CMK (cell line): ENCODE results near the gene BTBD1.
"Not testable (repeated sequence)": the region's sequence is repeated elsewhere in the genome, so short reads cannot be mapped to it uniquely, and the experiment has no call there.

ENCODE experiments used
- DNase-seq: peaks from one replicate; pipeline ENCODE4 v3.0.0-alpha.2; 2010; ENCODE audit warnings: low read depth

Gene BTBD1

GRCh38 chr15:83094583-83094982 is 27.5 kb upstream of the BTBD1 start:
- no peak for DNase-seq

DNA sequence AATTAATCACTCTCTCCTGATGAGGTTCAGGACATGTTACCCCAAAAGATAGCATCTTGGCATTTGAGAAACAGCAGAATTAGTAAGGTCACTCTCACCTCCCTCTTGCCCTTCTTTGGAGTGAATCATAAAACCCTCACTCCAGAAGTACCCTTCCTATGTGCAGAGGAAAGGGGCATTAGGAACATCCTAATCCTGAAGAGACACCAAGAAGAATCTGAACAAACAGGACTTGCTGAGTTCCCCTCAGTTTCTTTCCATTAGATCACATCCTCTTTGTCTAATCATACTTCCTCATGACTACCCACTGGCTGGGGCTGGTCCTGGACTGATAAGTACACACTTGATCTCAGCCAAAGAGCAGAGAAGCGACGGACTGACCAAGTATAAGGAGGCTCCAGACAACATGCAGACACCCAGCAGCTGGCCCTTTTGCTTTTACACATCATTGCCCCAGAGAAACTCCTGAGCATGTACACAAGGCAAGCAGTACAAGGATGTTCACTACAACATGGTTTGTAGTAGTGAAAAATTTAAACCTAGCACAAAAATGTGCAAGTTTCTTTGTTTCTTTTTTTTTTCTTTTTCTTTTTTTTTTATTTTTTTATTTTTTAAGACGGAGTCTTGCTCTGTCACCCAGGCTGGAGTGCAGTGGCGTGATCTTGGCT is 25.4 kb upstream of the BTBD1 start:
- DNase-seq = peak; percentile 79

GRCh38 chr15:83091965-83092308 is 24.9 kb upstream of the BTBD1 start:
- not testable (repeated sequence) for DNase-seq

DNA sequence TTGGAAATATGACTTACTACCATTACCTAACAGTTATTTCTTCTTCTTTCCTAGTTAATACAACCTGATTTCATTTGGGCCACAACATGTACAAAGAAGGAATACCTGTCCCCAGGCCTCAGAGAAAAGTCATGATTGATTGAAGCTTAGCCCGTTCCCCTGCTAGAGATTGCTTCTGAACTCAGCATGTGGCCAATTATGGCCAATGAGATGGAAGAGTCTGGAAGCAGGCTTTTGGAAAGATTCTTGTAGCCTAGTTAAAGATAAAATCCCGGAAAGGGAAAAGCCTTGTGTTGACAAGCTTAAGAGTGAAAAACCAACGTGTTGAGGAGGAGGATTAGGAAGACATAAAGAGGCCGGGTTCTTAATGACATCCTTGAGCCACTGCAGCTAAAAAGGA is 23.4 kb upstream of the BTBD1 start:
- DNase-seq = no peak

GRCh38 chr15:83088876-83089275 is 21.8 kb upstream of the BTBD1 start:
- DNase-seq = no peak

DNA sequence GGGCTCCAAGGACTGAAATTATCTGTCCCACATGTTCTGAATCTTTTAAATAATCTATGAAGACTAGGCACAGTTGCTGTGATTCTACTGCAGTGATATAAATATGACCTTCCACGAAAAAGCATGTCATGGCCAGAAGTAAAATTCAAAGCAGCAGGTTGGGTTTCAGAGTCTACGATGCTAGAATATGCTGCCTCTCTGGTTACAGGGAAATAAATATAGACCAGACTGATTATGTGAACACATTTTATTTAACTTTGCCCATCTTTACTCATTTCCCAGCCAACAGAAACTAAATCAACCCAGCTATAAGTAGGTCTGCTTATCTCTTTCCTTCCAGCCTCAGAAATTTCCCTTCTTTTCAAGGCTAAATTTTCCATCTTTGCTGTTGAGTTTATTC is 20.5 kb upstream of the BTBD1 start:
- DNase-seq = no peak

DNA sequence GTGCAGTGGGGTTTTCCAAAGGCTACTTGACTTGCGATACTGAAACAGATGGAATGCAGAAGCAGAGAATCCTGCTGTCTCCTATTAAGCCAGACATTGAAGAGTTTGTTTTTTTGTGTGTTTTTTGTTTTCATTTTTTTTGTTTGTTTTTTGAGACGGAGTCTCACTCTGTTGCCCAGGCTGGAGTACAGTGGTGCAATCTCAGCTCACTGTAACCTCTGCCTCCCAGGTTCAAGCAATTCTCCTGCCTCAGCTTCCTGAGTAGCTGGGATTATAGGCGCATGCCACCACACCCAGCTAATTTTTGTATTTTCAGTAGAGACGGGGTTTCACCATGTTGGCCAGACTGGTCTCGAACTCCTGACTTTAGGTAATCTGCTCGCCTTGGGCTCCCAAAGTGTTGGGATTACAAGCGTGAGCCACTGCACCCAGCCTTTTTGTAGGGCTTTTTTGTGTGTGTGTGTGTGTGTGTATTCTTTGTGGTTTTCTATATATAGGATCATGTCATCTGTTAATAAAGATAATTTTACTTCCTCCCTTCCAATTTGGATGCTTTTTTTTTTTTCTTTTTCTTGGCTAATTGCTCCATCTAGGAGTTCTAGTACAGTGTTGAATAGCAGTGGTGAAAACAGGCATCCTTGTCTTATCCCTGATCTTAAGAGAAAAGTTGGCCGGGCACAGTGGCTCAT is 19.0 kb upstream of the BTBD1 start:
- not testable (repeated sequence) for DNase-seq

GRCh38 chr15:83085461-83085860 is 18.4 kb upstream of the BTBD1 start:
- not testable (repeated sequence) for DNase-seq

DNA sequence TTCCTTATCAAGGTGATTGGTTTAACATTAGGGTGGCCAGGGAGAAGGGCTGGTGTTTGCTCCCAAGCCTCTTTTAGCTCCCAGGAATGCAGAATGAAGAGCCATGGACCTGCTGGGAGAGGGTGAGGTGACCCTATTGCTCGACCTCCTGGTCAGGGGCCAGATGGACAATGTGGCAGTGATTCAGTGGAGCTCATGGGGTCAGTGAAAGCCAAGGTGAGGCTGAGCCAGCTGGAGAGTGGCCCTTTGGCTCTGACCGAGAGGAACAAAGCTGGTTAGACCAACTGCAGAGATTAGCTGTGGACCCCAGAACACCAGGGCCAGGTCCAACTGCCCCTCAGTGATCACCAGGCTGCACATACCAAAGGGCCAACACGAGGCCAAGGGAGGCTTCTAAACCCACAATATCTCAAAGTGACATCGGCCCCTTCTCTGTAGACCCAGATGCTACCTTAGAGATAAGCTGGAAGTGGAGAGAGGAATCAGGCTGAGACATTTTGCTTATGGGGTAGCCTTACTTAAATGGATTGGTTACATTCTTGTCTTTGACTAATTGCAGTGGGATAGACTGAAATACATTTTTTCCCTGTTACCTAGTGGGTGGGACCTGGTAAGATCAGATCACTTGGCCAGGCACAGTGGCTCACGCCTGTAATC is 15.8 kb upstream of the BTBD1 start:
- no peak for DNase-seq

DNA sequence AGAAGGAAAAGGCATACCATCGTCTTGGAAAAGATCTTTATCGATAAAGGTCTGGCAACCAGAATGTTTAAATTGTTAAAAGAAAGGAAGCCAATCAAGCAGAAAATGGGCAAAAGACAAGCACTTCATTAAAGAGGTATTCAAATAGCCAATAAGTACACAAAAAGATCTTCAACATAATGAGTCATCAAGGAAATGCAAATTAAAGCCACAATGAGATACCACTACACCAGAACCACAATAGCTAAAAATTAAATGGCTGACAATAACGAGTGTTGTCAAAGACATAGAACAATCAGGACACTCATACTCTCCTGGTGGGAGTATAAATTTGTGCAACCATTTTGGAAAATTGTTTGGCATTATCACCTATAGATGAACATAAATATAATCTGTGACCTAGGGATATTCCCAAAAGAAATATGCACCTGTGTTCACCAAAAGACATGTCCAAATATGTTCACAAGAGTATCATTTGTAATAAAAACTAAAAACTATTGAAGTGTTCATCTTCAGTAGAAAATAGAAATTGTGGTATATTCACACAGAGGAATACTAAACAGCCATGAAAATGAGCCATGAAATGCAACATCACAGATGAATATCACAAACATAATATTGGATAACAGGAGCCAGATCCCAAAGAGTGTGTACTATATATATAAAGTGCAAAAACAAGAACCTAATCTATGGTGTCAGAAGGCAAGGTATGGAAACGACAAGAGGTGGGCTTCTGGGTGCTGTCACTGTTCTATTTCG is 14.4 kb upstream of the BTBD1 start:
- DNase-seq = no peak

- no peak for DNase-seq
Observed at GRCh38 chr15:83078712-83079111, 11.7 kb upstream of the BTBD1 start.

DNA sequence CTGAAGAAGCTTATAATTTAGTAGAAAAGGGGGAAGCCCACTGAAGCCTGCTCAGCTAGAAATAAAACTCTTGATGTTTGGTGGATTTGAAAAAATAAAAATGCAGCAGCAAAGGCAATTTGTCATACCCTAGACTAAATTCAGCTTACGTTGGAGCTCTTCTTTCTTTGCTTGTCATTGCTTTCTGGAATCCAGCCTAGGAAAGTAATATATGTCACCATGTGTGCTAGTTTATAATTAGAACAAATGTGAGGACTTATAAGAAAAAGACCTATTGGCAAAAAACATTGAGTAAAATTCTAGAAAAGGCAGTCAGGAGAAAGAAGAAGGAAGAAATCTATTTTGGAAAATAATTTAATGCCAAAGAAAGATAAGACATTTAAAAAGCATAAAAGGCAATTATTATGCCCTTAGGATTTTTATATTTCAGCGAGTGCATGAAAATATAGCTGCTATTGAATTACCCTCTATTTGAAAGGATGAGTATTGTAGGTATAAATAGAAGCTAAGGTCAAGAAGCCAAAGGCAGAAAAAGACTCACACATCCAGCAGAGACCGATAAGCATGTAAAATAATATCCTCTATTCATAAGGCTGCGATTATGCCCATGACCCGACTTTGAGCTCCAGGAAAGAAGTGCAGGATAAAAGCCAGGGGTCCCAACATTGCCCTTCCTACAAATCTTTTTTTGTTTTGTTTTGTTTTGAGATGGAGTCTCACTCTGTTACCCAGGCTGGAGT is 10.6 kb upstream of the BTBD1 start:
- DNase-seq = no peak

DNA sequence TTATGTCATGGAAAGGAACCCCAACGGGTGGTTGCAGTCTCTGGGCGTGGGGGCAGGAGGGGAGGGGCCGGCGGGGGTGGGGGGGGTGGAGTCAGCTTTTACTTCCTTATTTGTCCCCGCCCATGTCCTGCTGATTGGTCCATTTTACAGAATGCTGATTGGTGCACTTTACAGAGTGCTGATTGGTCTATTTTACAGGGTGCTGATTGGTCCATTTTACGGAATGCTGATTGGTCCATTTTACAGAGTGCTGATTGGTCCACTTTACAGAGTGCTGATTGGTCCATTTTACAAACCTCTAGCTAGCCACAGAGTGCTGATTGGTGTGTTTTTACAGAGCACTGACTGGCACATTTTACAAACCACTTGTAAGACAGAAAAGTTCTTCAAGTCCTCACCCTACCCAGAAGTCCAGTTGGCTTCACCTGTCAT is 2.2 kb upstream of the BTBD1 start:
- DNase-seq = peak; percentile 93

- no peak for DNase-seq
Observed at GRCh38 chr15:83068054-83068453, 1.0 kb upstream of the BTBD1 start.

- no peak for DNase-seq
Observed at GRCh38 chr15:83067638-83067962, 548 bp upstream of the BTBD1 start.

- no peak for DNase-seq
Observed at GRCh38 chr15:83066034-83066733, 868 bp downstream of the BTBD1 start.

- no peak for DNase-seq
Observed at GRCh38 chr15:83065431-83065830, 1.6 kb downstream of the BTBD1 start.

- DNase-seq = no peak
Observed at GRCh38 chr15:83064859-83065258, 2.2 kb downstream of the BTBD1 start.

- DNase-seq = peak; percentile 61
Observed at GRCh38 chr15:83063551-83063950, 3.5 kb downstream of the BTBD1 start.

- DNase-seq = no peak
Observed at GRCh38 chr15:83062768-83063180, 4.3 kb downstream of the BTBD1 start.

GRCh38 chr15:83061680-83062079 is 5.4 kb downstream of the BTBD1 start:
- no peak for DNase-seq
